GM23338 (cell line): ENCODE measurements around the gene GPC5. TPM values are rescaled to one million over a fixed set of nuclear protein-coding genes. Genes with fewer than 3 reads are reported as not detected.

Experiments used
- ATAC-seq: fragments of 200-7000 bp; cut with Tn5 transposase; 3 replicates; pipeline ENCODE4 v1.9.1; 2020
- DNase-seq: peaks from one replicate; pipeline ENCODE4 v3.0.0-alpha.2; 2015; ENCODE audit warnings: low spot score
- H2AFZ ChIP-seq: fragments of 200-600 bp; sonication (generic); 2 replicates; pipeline ENCODE4 v1.8.0; 2016; ENCODE audit warnings: antibody characterized with exemption, mild to moderate bottlenecking, moderate library complexity
- H3F3A ChIP-seq: fragments of 200-600 bp; sonication (generic); replicated peaks from 2 replicates; pipeline ENCODE4 v1.8.0; 2017; ENCODE audit warnings: antibody characterized with exemption, mixed run types, low read depth
- H3K27ac ChIP-seq: fragments of 200-600 bp; sonication (generic); 2 replicates; pipeline ENCODE4 v1.6.1; 2016; ENCODE audit warnings: low read depth
- H3K27me3 ChIP-seq: fragments of 200-600 bp; sonication (generic); 2 replicates; pipeline ENCODE4 v1.8.0; 2016; ENCODE audit warnings: mild to moderate bottlenecking, mixed run types, moderate library complexity; ENCODE audit not compliant: insufficient read depth
- H3K36me3 ChIP-seq: fragments of 200-600 bp; sonication (generic); 2 replicates; pipeline ENCODE4 v1.8.0; 2016; ENCODE audit warnings: mild to moderate bottlenecking; ENCODE audit not compliant: insufficient read depth
- H3K4me1 ChIP-seq: fragments of 200-600 bp; sonication (generic); 2 replicates; pipeline ENCODE4 v1.8.0; 2016; ENCODE audit warnings: mild to moderate bottlenecking, moderate library complexity; ENCODE audit not compliant: insufficient read depth
- H3K4me2 ChIP-seq: fragments of 200-600 bp; sonication (generic); 2 replicates; pipeline ENCODE4 v1.7.1; 2017; ENCODE audit warnings: mixed run types
- H3K4me3 ChIP-seq: fragments of 200-600 bp; sonication (generic); 2 replicates; pipeline ENCODE4 v1.6.1; 2016; ENCODE audit warnings: mixed run types
- H3K79me2 ChIP-seq: fragments of 200-600 bp; sonication (generic); replicated peaks from 2 replicates; pipeline ENCODE4 v1.8.0; 2017; ENCODE audit warnings: mild to moderate bottlenecking; ENCODE audit not compliant: insufficient read depth
- H3K9me2 ChIP-seq: fragments of 200-600 bp; sonication (generic); 2 replicates; pipeline ENCODE4 v1.8.0; 2017; ENCODE audit not compliant: insufficient read depth
- H4K20me1 ChIP-seq: fragments of 200-600 bp; sonication (generic); replicated peaks from 2 replicates; pipeline ENCODE4 v1.8.0; 2017; ENCODE audit warnings: mild to moderate bottlenecking; ENCODE audit not compliant: insufficient read depth
- H3K27ac Mint-ChIP-seq: 2 replicates; pipeline ENCODE4 v1.8.0; 2020; ENCODE audit warnings: inconsistent platforms, mild to moderate bottlenecking, moderate library complexity, mixed read lengths
- H3K27me3 Mint-ChIP-seq: 3 replicates; pipeline ENCODE4 v1.8.0; 2022; ENCODE audit warnings: low read depth, mild to moderate bottlenecking, moderate library complexity, mixed read lengths, inconsistent platforms; ENCODE audit not compliant: insufficient read depth, poor library complexity
- H3K36me3 Mint-ChIP-seq: 3 replicates; pipeline ENCODE4 v1.8.0; 2021; ENCODE audit warnings: low read depth, mild to moderate bottlenecking, inconsistent platforms, moderate library complexity, mixed read lengths
- H3K4me1 Mint-ChIP-seq: 3 replicates; pipeline ENCODE4 v1.8.0; 2020; ENCODE audit warnings: mild to moderate bottlenecking, inconsistent platforms, mixed read lengths
- H3K4me3 Mint-ChIP-seq: 3 replicates; pipeline ENCODE4 v1.8.0; 2021; ENCODE audit warnings: moderate library complexity, mild to moderate bottlenecking, inconsistent platforms, mixed read lengths
- H3K9me3 Mint-ChIP-seq: 3 replicates; pipeline ENCODE4 v1.8.0; 2020; ENCODE audit warnings: moderate library complexity, mild to moderate bottlenecking, inconsistent platforms, mixed read lengths
- CREB1 ChIP-seq: fragments of 250-450 bp; sonication (Bioruptor Pico); IDR thresholded peaks from 2 replicates; pipeline ENCODE4 v1.5.0; 2020; ENCODE audit warnings: low read depth, mild to moderate bottlenecking, moderate library complexity
- CTCF ChIP-seq, 2 experiments: fragments of 200-600 bp in 1 of 2; sonication (generic) in 1 of 2; conservative IDR thresholded peaks; 2 replicates each; pipeline versions ENCODE4 v1.5.1 to v1.6.1; 2016 to 2017; ENCODE audit warnings: antibody characterized with exemption in 2 of 2, low read depth in 2 of 2, mild to moderate bottlenecking in 2 of 2, moderate library complexity in 1 of 2
- ETS1 ChIP-seq: IDR thresholded peaks from 2 replicates; pipeline ENCODE4 v1.6.1; 2016; ENCODE audit warnings: antibody characterized with exemption
- EZH2 ChIP-seq: fragments of 200-600 bp; sonication (generic); IDR thresholded peaks from one replicate; pipeline ENCODE4 v1.8.0; 2017; ENCODE audit warnings: antibody characterized with exemption, mild to moderate bottlenecking, low read depth; ENCODE audit not compliant: unreplicated experiment
- EZH2phosphoT487 ChIP-seq: fragments of 200-600 bp; sonication (generic); IDR thresholded peaks from one replicate; pipeline ENCODE4 v1.8.1; 2018; ENCODE audit warnings: antibody characterized with exemption; ENCODE audit not compliant: unreplicated experiment
- JUNB ChIP-seq: IDR thresholded peaks from one replicate; pipeline ENCODE4 v1.6.1; 2016; ENCODE audit warnings: antibody characterized with exemption; ENCODE audit not compliant: unreplicated experiment
- NANOG ChIP-seq: IDR thresholded peaks from 2 replicates; pipeline ENCODE4 v1.6.1; 2016; ENCODE audit warnings: antibody characterized with exemption, borderline replicate concordance
- POLR2AphosphoS5 ChIP-seq: IDR thresholded peaks from 2 replicates; pipeline ENCODE4 v1.6.1; 2016; ENCODE audit warnings: antibody characterized with exemption, low read depth
- REST ChIP-seq: IDR thresholded peaks from one replicate; pipeline ENCODE4 v1.6.1; 2018; ENCODE audit warnings: antibody characterized with exemption; ENCODE audit not compliant: unreplicated experiment
- STAT1 ChIP-seq: IDR thresholded peaks from one replicate; pipeline ENCODE4 v1.6.1; 2016; ENCODE audit warnings: antibody characterized with exemption; ENCODE audit not compliant: unreplicated experiment
- ZNF114 ChIP-seq: fragments of 250-450 bp; sonication (Bioruptor Pico); IDR thresholded peaks from 2 replicates; pipeline ENCODE4 v1.5.0; 2020; ENCODE audit warnings: mild to moderate bottlenecking, moderate library complexity
- ZNF331 ChIP-seq: fragments of 250-450 bp; sonication (Bioruptor Pico); IDR thresholded peaks from 2 replicates; pipeline ENCODE4 v1.5.0; 2020; ENCODE audit warnings: low read depth, mild to moderate bottlenecking, moderate library complexity
- ZNF462 ChIP-seq: fragments of 250-450 bp; sonication (Bioruptor Pico); IDR thresholded peaks from 2 replicates; pipeline ENCODE4 v1.5.0; 2020; ENCODE audit warnings: mild to moderate bottlenecking, moderate library complexity
- polyA plus RNA-seq: library from polyadenylated mRNA; unstranded; fragments of >200 nt; fragmentation: Nextera tagmentation; extraction: Ambion mirVana; gene quantifications from 2 replicates; pipeline ENCODE4 v1.2.1, GENCODE V29; 2016
- total RNA-seq: library from RNA; depleted of rRNA; stranded (reverse); fragments of >200 nt; shearing (Covaris generic); gene quantifications from 2 replicates; pipeline ENCODE4 v1.2.3, GENCODE V29; 2014

The GPC5 gene
- total and polyA plus RNA-seq, 2 experiments from 2014 or later = 0.95 to 1.1 TPM

- DNase-seq = no peak
- H3K4me2 ChIP-seq = no peak overlapping the region
- H3K4me3 ChIP-seq = no peak overlapping the region
- Mint-ChIP-seq H3K4me1 (no peaks in the 10 kb centered on the region), H3K27me3 (no peaks in the 10 kb centered on the region), H3K4me3 (no peak overlapping the region), H3K27ac (no peak overlapping the region), H3K9me3 (peaks cover 9% of the 10 kb centered on the region; the same call in 2 of the 3 replicates), H3K36me3 (peaks cover 4% of the 10 kb centered on the region; the same call in 1 of the 3 replicates)
- no peaks in the 10 kb centered on the region for H3K36me3 ChIP-seq
- no peaks in the 10 kb centered on the region for H3F3A ChIP-seq
- ATAC-seq = no peak
- no peaks in the 10 kb centered on the region for H3K27me3 ChIP-seq
- no peaks in the 10 kb centered on the region for H4K20me1 ChIP-seq
- TF ChIP-seq ZNF462 (no peak), EZH2phosphoT487 (no peak), POLR2AphosphoS5 (no peak), NANOG (no peak), ETS1 (no peak), CTCF (conservative IDR thresholded peaks at IDR 0.05; ENCODE audit: low read depth in 2 of 2) (no peak), REST (no peak), ZNF114 (CRISPR knock-in tag) (no peak), ZNF331 (CRISPR knock-in tag) (no peak), JUNB (no peak), CREB1 (CRISPR knock-in tag) (no peak), EZH2 (no peak), STAT1 (no peak)
- no peaks in the 10 kb centered on the region for H3K9me2 ChIP-seq
- no peak overlapping the region for H2AFZ ChIP-seq
- H3K4me1 ChIP-seq = no peaks in the 10 kb centered on the region
- H3K27ac ChIP-seq = no peak overlapping the region
- no peaks in the 10 kb centered on the region for H3K79me2 ChIP-seq
Measured at GRCh38 chr13:92894447-92894846, 1496.0 kb downstream of the GPC5 start.
